Activated CD8-positive, alpha-beta memory T cell treated with anti-CD3 and anti-CD28 coated beads, Interleukin-2, amount 50 U/mL, for 4 hours (primary cell): ENCODE measurements around the gene SLC3A2.

Experiments
- DNase-seq: peaks from one replicate; pipeline ENCODE4 v3.0.0-alpha.2; 2020

The SLC3A2 gene

DNA sequence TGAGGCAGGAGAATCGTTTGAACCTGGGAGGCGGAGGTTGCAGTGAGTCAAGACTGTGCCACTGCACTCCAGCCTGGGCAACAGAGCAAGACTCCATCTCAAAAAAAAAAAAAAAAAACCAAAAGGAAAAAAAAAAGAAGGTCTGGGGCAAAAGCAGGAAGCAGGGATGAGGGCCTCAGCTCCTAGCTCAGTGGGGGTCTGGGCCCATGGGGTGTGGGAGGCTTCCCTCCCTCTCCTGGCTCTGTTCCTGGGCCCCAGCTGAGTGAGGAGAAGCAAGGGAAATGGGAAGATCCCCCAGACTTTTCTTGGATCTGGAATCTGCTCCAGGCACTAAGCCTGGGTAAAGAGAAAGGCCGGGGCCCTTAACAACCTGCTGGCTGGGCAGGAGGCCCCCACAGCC lies 31.6 kb downstream of the SLC3A2 start:
- DNase-seq, result no peak

- DNase-seq, result no peak
Observed at GRCh38 chr11:62914416-62914815, 33.7 kb downstream of the SLC3A2 start.

GRCh38 chr11:62917906-62918502 lies 37.3 kb downstream of the SLC3A2 start:
- DNase-seq, result no peak

DNA sequence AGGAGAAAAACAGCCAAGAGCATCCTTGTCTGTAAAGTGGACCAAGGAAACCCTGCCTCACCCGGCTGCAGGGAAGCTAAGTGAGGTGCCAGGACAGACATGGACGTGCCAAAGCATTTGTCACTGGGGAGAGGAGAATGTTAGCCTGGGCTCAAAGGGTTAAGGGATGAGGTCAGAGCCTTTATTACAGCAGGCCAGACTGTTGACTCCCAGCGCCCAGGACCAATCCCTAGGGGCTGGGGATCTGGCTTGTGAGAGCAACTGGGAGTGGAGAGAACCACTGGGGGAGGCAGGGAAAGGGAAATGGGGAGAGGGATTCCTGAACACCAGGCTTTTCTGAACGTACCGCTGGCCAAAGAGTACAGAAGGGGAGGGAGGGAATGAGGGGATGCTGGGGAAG lies 37.8 kb downstream of the SLC3A2 start:
- no peak for DNase-seq

- no peak for DNase-seq
Observed at GRCh38 chr11:62919476-62919875, 38.8 kb downstream of the SLC3A2 start.

DNA sequence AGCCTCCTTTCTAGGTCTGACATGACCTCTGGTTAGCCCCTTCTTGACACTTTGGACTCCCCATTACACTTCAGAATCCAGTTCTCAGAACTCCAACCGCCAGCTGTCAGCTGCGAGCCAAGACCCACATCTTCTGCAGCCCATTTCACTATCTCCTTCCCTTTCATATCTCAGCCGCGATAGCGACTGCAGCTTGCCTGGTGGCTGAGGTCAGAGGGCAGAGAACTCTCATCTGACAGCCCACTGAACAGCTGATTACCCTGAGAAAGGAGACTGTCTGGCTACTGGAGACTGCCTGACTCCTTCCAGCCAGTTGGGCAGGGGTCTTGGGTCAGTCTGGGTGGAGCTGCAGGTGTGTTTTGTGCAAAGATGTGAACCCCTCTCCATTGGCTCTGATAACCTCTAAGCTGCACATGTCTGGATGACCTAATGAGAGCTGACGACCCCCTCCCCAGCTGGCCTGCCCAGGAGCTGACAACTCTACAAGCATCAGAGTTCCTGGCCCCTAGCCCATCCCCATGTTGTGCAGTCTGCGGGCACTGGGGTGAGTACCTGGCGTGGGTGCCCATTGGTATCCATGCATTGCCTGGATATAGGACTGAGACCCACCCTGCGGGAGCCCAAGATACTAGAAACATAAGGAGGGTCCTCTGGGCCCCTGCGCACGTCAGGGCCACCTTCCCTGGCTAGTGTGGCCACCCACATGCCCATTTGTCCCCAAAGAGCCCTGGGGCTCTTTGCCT lies 39.4 kb downstream of the SLC3A2 start:
- DNase-seq, result no peak

DNA sequence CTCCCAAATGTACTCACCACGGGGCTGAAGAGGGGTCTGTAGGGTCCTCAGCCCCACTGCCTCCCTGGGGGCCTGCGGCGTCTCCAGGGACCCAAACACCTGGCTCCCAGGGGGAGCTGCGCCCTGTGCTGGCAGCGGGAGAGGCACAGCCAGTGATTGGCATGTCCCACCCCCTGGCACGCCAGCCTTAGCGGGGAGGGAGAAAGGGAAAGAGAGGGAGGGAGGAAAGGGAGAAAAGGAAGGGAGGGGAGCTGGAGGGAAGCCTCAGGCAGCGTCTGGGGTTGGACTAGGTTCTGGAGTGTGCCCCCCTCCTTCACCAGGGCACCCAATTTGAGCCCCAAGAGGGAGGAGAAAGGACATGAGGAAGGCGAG lies 40.5 kb downstream of the SLC3A2 start, which contains the start of gene CHRM1:
TSS of gene CHRM1 (minus strand) at position 163 of the 372 bp plus-strand sequence. CDS start 10,263 bp downstream, outside the sequence.
- no peak for DNase-seq

DNA sequence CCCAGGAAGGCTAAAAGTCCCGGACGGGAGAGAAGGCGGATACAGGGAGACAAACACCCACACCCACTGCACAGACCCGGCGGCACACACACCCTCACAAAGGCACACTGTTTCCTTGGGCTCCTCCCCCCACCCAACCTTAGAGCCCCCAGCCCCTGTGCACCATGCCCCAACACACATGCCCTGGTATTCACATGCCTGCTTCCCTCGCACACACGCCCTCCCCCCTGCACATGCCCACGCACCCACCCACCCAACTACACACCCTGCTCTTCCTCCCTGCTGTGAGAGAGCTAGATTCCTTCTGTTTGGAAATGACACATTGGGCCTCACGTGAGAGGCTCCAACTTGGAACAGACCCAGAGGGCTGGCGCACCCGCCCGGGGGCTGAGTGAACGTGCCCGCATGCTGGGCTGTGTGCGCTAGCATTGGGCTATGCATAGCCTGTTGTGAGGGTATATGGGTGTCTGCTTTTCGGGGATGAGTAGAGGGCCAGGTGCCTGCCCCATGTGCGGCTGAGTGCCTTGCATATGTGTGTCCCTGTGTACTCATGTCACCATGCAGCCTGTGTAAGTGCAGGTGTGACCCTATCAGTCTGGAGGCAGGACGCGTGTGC lies 41.0 kb downstream of the SLC3A2 start:
- DNase-seq, result no peak

DNA sequence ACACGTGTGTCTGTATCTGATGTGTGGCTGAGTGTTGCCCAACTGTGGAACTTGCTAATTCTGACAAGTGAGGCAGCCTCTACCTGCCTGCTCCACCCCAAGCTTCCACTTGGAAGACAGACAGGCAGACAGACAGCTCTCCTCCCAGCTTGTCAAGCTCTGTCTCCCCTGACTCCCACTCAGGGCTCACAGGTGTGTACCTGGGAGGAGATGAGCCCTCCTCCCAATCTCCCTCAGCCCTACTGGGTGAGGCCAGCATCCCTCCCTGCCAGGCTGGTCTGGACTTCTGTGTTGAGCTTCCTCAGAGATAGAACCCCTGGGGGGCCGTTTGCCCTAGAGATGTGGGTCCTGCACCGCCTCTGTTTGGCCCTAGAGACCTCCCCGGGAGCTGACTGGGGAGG lies 41.5 kb downstream of the SLC3A2 start:
- no peak for DNase-seq

DNA sequence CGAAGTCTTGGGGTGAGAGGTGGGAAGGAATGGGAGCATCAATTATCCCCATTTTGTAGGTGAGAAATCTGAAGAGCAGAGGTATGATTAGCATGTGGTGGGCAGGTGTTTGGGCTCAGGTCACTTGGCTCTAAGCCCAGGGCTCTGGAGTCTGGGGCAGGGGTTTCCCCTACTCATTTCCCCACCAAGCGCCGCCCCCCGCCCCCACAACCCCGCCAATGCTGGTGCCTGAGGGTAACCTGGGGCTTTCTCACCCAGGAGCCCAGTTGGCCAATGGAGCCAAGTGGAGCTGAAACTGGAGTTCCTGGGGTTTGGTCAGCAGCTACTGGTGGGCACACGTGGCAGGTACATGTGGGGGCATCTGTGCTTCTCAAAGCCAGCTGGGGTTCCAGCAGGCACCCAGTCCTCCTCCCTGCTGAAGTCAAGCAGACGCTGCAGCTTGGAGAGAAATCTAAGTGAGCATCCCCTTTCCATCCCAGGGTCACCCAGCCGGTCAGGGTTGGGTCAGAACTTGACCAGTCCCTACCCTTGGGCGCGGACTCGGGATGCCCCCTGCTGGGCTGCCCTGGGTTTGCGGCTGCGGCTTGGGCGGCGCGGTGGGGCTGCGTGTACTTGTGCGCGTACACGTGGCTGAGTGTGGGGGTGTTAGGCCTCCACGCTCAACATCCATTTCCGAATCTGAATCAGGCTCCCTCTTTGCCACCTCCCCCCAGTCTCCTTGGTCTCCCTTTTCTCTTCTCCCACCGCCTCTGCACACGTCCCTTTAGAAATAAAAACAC lies 42.1 kb downstream of the SLC3A2 start:
- DNase-seq, result peak; percentile 33

DNA sequence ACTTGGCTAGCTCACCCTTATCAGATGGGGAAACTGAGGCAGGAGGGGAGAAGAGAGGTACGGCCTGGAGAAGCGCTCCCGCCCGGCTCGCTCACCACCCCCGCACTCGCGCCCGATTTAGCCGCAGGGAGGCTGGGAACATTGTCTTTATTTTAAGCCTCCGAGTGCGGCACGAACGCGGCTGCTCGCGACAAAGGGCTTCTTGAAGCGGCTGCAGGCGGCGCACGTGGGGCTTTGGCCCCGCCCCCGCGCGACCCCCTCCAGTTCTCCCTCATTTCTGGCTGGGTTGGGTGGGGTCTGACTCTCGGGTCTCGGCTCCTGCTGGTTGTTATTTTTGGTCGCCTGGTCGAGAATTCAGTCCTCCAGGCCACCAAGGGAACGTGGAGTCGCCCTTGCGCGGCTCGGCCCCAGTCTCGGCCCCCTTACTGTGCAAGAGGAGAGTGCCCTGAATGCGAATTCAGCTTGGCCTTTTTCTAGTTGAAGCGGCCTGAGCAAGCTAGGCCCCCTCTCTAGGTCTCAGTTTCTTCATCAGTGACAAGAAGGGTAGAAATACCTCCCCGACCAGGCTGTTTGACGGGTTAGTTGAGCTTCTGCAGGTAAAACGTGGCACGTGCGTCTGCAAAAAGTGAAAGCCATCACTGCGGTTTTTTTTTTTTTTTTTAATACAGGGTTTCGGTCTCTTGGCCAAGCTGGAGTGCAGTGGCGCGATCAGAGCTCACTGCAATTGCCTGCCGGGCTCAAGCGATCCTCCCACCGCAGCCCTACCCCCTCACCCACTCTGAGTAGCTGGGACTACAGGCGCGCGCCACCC lies 43.1 kb downstream of the SLC3A2 start:
- DNase-seq, result no peak

DNA sequence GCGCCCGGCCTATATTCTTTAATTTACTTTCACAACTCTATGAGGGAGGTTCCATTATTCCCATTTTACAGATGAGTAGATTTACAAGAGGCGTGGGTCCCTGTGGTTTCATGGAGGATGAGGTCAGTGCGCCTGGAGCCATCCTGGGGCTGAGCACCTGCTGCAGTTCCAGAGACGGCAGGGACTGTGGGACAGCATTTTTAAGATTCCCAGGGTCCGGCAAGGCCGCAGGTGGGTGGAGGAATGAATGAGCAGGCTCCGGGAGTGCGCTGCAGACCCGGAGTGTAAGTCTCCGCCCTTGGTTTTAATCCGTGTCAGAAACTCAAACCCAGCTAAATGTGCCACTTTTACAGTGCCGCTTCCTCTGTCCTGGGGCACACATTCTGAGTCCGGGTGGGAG lies 44.6 kb downstream of the SLC3A2 start:
- no peak for DNase-seq

- DNase-seq, result no peak
Observed at GRCh38 chr11:62925745-62926679, 45.3 kb downstream of the SLC3A2 start.

GRCh38 chr11:62926680-62927455 lies 46.2 kb downstream of the SLC3A2 start:
- DNase-seq, result no peak

- DNase-seq, result no peak
Observed at GRCh38 chr11:62928011-62928410, 47.3 kb downstream of the SLC3A2 start.

- no peak for DNase-seq
Observed at GRCh38 chr11:62930157-62930556, 49.5 kb downstream of the SLC3A2 start.

DNA sequence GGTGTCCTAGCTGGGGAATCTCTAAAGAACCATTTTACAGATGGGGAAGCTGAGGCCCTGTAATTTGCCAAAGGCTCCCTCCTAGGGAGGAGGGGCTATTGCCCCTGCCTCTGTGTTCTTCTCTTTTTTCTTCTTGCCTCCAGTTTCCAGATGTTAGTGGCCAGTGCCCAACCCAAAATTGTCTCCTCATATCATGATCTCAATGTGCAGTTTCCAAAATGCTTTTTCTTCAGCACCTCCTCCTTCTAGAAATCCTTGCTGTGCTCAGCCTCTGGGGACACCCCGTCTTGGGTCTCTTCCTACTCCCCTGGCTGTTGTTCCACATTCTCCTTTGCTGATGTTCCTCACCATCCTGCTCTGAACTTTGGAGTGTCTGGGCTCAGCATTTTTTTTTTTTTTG lies 50.0 kb downstream of the SLC3A2 start:
- no peak for DNase-seq

DNA sequence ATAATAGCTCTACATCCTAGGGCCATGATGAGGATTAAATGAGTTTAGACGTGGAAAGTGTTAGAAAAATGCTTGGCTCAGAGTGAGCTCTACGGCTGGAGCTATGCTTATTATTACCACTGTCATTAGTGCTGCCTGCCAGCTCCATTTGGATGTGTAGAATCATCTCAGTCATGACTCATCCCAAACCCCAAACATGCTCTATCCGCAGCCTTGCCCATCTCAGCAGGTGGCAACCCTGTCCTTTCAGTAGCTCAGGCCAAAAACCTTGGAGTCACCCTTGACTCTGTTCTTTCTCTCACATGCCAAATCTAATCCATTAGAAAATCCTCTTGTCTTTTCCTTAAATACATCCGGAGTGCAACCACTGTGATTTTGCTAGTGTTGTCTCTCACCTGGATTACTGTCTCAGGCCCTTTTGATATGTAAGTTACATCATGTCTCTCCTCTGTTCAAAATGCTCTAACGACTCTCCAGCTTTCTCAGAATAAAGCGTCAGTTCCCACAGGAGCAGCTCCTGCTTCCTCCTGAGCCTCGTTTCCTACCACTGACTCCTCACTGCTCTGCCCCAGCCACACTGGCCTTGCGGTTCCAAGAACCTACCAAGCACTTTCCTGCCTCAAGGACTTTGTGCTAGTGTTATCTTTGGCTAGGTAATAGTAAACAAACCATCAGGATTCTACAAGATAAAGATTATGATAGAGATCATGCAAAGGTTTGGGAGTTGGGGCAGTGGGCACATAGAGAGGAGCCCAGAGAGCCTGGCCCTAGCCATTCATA lies 51.0 kb downstream of the SLC3A2 start:
- DNase-seq, result no peak

- no peak for DNase-seq
Observed at GRCh38 chr11:62933285-62933684, 52.6 kb downstream of the SLC3A2 start.
